HL-60/S4 treated with phorbol 12-myristate 13-acetate at 8.2 ng/mL for 4 days and 3 days (cell line): ENCODE results near the gene RND1.
"Not testable (repeated sequence)": the region's sequence is repeated elsewhere in the genome, so short reads cannot be mapped to it uniquely, and the experiment has no call there.

ENCODE experiments used
- in situ Hi-C: fragments of 300-500 bp; cut with MboI; formaldehyde crosslinking; loops from 2 replicates; pipeline ENCODE4 v1.15.0; 2022; ENCODE audit warnings: low sequenced_read_pairs

The RND1 gene

DNA sequence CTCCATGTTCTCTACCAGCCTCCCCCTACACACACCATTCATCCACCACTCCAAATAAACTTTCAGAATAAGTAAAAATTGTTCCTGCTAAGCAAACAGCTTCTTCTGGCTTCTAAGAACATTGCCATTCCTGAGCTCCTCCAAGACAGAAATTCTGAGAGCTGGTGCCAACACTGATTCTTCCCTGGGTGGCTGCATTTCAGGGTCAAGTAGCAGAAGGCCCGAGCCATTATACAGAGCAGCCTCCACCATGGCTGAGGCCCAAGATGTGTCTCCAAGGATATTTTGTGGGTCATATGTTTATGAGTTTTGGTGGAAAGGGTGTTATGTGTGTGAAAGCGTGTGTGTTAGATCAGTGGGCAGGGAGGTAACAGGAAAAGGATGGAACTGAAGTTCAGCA, 3.5 kb upstream of the RND1 start:
- in situ Hi-C loops, result no loop called here

DNA sequence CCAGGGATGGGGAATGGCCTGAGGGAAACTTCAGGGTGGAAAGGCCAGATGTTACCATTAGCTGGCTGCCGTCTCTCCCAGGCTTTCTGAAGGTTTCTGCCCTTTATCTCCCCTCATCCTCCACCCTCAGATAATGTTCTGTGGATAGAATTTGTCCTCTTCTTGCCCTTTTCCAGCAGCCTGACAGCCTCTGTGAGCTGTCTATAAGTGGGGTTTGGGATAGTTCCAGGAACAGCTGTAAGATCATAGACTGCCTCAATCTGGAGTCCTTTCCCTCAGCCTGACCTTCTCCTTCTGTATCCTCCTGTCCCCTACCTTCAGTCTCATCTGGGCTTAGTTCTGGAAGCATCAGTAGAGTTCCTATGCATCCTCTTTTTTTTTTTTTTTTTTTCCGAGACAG, 2.8 kb upstream of the RND1 start:
- in situ Hi-C loops, result no loop called here

DNA sequence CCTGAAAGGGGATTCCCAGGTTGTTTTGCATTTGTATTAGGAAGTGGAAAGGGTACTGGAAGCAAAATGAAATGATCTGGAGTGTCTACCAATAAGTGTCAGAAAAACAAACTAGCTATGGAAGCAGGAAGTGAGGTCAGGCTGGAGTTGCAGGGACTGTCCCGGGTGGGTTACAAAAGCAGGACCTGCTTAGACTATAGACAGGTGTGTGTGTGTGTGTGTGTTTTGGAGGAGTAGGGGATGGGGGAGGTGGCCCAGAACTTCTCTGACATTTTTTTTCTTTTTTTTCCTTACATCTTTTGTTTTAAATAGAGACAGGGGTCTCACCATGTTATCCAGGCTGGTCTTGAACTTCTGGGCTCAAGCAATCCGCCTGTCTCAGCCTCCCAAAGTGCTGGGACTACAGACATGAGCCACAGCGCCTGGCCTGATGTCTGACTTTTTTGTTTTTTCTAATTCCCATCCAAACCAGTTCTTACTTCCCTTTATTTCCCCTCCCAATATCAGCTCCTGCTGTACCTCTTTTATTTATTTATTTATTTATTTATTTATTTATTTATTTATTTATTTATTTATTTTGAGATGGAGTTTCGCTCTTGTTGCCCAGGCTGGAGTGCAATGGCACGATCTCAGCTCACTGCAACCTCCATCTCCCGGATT, 512 bp upstream of the RND1 start:
- in situ Hi-C loops, result no loop called here

- in situ Hi-C loops, result no loop called here
Measured at GRCh38 chr12:48863291-48863690, 2.4 kb downstream of the RND1 start.

GRCh38 chr12:48862760-48863159, 2.9 kb downstream of the RND1 start:
- in situ Hi-C loops, result no loop called here

DNA sequence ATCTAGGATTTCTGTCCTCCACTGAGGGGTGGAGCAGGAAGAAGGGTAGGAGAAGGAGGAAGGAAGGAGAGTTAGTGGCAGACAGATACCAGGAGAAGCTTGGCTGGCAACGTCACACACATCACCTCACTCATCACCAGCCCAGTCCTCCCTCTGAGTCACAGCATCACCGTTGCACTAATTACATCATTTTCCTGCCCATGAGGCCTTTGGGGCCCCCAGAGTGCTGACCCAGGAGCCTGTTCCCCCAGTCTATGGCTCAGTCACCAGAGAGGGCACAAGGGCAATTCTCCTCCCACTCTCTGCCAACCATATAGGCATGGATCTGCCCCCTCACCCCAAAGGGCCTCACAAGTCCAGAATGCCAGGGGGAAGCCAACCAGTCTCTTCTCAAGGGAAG, 4.6 kb downstream of the RND1 start:
- in situ Hi-C loops, result no loop called here

GRCh38 chr12:48860236-48860635, 5.4 kb downstream of the RND1 start:
- in situ Hi-C loops, result not testable (repeated sequence)

DNA sequence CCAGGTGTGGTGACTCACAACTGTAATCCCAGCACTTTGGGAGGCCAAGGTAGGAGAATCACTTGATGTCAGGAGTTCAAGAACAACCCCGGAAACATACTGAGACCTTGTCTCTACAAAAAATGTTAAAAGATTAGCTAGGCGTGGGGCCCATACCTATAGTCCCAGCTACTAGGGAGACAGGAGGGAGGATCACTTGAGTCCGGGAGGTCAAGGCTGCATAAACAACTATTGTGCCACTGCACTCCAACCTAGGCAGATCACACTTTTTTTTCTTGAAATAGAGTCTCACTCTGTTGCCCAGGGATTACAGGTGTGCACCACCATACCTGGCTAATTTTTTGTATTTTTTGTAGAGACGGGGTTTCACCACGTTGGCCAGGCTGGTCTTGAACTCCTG, 6.1 kb downstream of the RND1 start:
- in situ Hi-C loops, result loop anchor here (10.0 kb wide), 1 partner anchor 135 kb away; the partner anchor contains the start of gene DDN

GRCh38 chr12:48858043-48858442, 7.6 kb downstream of the RND1 start:
- in situ Hi-C loops, result loop anchor here (10.0 kb wide), 1 partner anchor 137 kb away; the partner anchor contains the start of gene DDN

DNA sequence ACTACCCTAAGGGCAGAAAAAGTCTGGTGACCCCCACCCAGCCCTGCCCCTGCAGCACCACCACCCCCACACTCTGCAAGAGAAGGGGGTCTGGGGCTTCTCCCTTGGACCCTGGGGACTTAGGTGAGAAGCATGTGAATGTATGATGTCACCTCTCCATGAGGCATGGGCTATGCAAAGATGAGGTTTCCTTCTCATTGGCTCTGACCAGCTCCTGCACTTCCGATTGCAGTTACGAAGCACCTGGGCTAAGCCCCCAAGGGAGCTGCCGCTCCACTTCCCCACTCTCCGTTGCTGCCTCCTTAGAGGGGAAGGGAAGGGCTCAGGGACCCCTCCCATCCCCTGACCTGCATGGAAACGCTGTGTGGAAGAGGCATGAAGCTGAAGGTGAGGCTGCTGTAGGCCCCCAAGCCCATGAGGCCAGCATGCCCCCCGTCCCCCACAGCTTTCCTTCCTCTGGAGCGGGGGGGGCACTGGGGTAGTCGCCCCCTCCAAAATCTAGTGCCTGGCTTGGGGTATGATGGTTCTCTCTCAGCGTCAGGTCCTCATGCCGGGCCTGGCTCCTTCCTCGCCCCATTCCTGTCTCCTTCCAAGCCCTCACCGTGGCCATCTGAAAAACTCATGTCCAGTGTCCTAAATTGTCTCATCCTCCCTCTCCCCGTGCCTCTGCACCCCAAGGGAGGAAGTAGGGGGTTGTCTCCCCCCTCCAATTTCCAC, 8.2 kb downstream of the RND1 start:
- in situ Hi-C loops, result loop anchor here (10.0 kb wide), 1 partner anchor 137 kb away; the partner anchor contains the start of gene DDN

- in situ Hi-C loops, result loop anchor here (10.0 kb wide), 1 partner anchor 138 kb away; the partner anchor contains the start of gene DDN
Measured at GRCh38 chr12:48856379-48856778, 9.3 kb downstream of the RND1 start.

DNA sequence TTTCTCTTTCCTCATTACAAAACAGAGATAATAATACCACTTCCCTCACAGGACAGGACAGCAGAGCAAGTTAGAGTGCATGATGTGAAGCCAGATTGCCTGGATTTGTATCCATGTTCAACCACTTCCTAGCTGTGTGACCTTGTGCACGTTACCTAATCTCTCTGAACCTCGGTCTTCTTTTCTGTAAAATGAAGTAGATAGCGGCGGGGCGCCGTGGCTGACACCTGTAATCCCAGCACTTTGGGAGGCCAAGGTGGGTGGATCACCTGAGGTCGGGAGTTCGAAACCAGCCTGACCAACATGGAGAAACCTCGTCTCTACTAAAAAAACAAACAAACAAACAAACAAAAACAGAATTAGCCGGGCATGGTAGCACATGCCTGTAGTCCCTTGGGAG, 10.7 kb downstream of the RND1 start:
- in situ Hi-C loops, result loop anchor here (10.0 kb wide), 1 partner anchor 140 kb away; the partner anchor contains the start of gene DDN

GRCh38 chr12:48854488-48854887, 11.2 kb downstream of the RND1 start:
- in situ Hi-C loops, result loop anchor here (10.0 kb wide), 1 partner anchor 140 kb away; the partner anchor contains the start of gene DDN

GRCh38 chr12:48852734-48853688, 12.7 kb downstream of the RND1 start:
- in situ Hi-C loops, result loop anchor here (10.0 kb wide), 1 partner anchor 142 kb away; the partner anchor contains the start of gene DDN

GRCh38 chr12:48851883-48852733, 13.6 kb downstream of the RND1 start, which contains the start of gene DDX23:
Gene DDX23, minus strand, starts transcription at chr12:48852163. Its CDS starts 6,381 bp downstream, at chr12:48845782.
- in situ Hi-C loops, result loop anchor here (10.0 kb wide), 1 partner anchor 143 kb away; the partner anchor contains the start of gene DDN

DNA sequence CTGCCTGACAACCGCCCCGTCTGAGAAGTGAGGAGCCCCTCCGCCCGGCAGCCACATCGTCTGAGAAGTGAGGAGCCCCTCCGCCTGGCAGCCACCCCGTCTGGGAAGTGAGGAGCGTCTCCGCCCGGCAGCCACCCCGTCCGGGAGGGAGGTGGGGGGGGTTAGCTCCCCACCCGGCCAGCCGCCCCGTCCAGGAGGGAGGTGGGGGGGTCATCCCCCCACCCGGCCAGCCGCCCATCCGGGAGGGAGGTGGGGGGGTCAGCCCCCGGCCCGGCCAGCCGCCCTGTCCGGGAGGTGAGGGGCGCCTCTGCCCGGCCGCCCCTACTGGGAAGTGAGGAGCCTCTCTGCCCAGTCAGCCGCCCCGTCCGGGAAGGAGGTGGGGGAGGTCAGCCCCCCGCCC, 23.6 kb downstream of the RND1 start:
- in situ Hi-C loops, result not testable (repeated sequence)

GRCh38 chr12:48838048-48838447, 27.6 kb downstream of the RND1 start:
- in situ Hi-C loops, result no loop called here

- in situ Hi-C loops, result no loop called here
Measured at GRCh38 chr12:48832321-48833060, 33.2 kb downstream of the RND1 start.

GRCh38 chr12:48831257-48831656, 34.4 kb downstream of the RND1 start:
- in situ Hi-C loops, result no loop called here
